Activated naive CD4-positive, alpha-beta T cell treated with anti-CD3 and anti-CD28 coated beads for 36 hours (primary cell): Measurements from ENCODE around the gene OSMR. TPM values are rescaled to one million over a fixed set of nuclear protein-coding genes. Genes with fewer than 3 reads are reported as not detected.

Source experiments
- CTCF ChIA-PET: fragments of 350-600 bp; sonication (Branson Sonifier 250); formaldehyde crosslinking; loops from one replicate; lab custom pipeline; 2021; ENCODE audit warnings: antibody characterized with exemption; lab: Charles Lee
- DNase-seq: peaks from one replicate; pipeline ENCODE4 v3.0.0-alpha.2; 2020
- H3K27ac Mint-ChIP-seq: one replicate; pipeline ENCODE4 v1.8.0; 2021; ENCODE audit warnings: mild to moderate bottlenecking, mixed read lengths
- H3K27me3 Mint-ChIP-seq: one replicate; pipeline ENCODE4 v1.8.0; 2021; ENCODE audit warnings: low read depth, mixed read lengths
- H3K36me3 Mint-ChIP-seq: one replicate; pipeline ENCODE4 v1.8.0; 2021; ENCODE audit warnings: low read depth, mixed read lengths
- H3K4me1 Mint-ChIP-seq: one replicate; pipeline ENCODE4 v1.8.0; 2021; ENCODE audit warnings: low read depth, mixed read lengths
- H3K4me3 Mint-ChIP-seq: one replicate; pipeline ENCODE4 v1.8.0; 2021; ENCODE audit warnings: mild to moderate bottlenecking, moderate library complexity, mixed read lengths
- H3K9me3 Mint-ChIP-seq: one replicate; pipeline ENCODE4 v1.8.0; 2021; ENCODE audit warnings: mixed read lengths
- intact Hi-C: fragments of 100-400 bp; cut with micrococcal nuclease; formaldehyde crosslinking; loops from one replicate; pipeline ENCODE4 v1.15.1; 2023
- total RNA-seq, 2 experiments: library from RNA; stranded (reverse); gene quantifications; one replicate each; pipeline ENCODE4 v1.2.3, GENCODE V29; 2021

OSMR gene
- total RNA-seq, 2 experiments from 2014 or later, result 0.17 to 0.43 TPM

- Mint-ChIP-seq H3K27me3 (peaks cover 30% of the 10 kb centered on the region), H3K4me3 (no peak overlapping the region), H3K4me1 (peaks cover 12% of the 10 kb centered on the region), H3K27ac (no peak overlapping the region), H3K36me3 (no peaks in the 10 kb centered on the region), H3K9me3 (no peaks in the 10 kb centered on the region)
- intact Hi-C loops, result loop anchor here (1.0 to 5.0 kb wide), 5 partner anchors 368 to 602 kb away; no protein-coding TSS in a partner anchor
- CTCF ChIA-PET, result interaction anchor here (0.6 to 10.7 kb wide), 16 partner anchors 9 to 579 kb away, joined by 3 to 122 read pairs (median 4); no protein-coding TSS in a partner anchor
- peak; percentile 78 for DNase-seq
Observed at GRCh38 chr5:38809388-38810359, 36.1 kb upstream of the OSMR start.

- intact Hi-C loops, result loop anchor here (5.0 kb wide), 1 partner anchor 608 kb away; no protein-coding TSS in a partner anchor
- peaks cover 36% of the 10 kb centered on the region for H3K27me3 Mint-ChIP-seq
- no peaks in the 10 kb centered on the region for H3K9me3 Mint-ChIP-seq
- no peaks in the 10 kb centered on the region for H3K36me3 Mint-ChIP-seq
- CTCF ChIA-PET, result interaction anchor here (10.7 kb wide), 1 partner anchor 374 kb away, joined by 122 read pairs; no protein-coding TSS in a partner anchor
- peaks cover under 1% of the 10 kb centered on the region for H3K4me1 Mint-ChIP-seq
- DNase-seq, result no peak
- no peak overlapping the region for H3K27ac Mint-ChIP-seq
- H3K4me3 Mint-ChIP-seq, result no peak overlapping the region
Observed at GRCh38 chr5:38814879-38815278, 30.9 kb upstream of the OSMR start.

GRCh38 chr5:38816083-38817030, 29.5 kb upstream of the OSMR start:
- H3K9me3 Mint-ChIP-seq, result no peaks in the 10 kb centered on the region
- no peak overlapping the region for H3K27ac Mint-ChIP-seq
- peaks cover 32% of the 10 kb centered on the region for H3K27me3 Mint-ChIP-seq
- H3K36me3 Mint-ChIP-seq, result no peaks in the 10 kb centered on the region
- no peak for DNase-seq
- H3K4me3 Mint-ChIP-seq, result no peak overlapping the region
- CTCF ChIA-PET, result interaction anchor here (0.7 to 0.8 kb wide), 2 partner anchors 257 to 264 kb away, joined by 3 to 4 read pairs; no protein-coding TSS in a partner anchor
- H3K4me1 Mint-ChIP-seq, result no peaks in the 10 kb centered on the region
- intact Hi-C loops, result no loop called here

- no peak overlapping the region for H3K4me3 Mint-ChIP-seq
- no peak overlapping the region for H3K27ac Mint-ChIP-seq
- intact Hi-C loops, result no loop called here
- H3K4me1 Mint-ChIP-seq, result no peaks in the 10 kb centered on the region
- no peaks in the 10 kb centered on the region for H3K9me3 Mint-ChIP-seq
- CTCF ChIA-PET, result interaction anchor here (0.7 to 1.0 kb wide), 2 partner anchors 10 to 226 kb away, joined by 3 to 4 read pairs; no protein-coding TSS in a partner anchor
- no peak for DNase-seq
- peaks cover 12% of the 10 kb centered on the region for H3K27me3 Mint-ChIP-seq
- no peaks in the 10 kb centered on the region for H3K36me3 Mint-ChIP-seq
Observed at GRCh38 chr5:38821679-38822078, 24.1 kb upstream of the OSMR start.

- DNase-seq, result no peak
Observed at GRCh38 chr5:38823503-38823902, 22.3 kb upstream of the OSMR start.

GRCh38 chr5:38824821-38825220, 21.0 kb upstream of the OSMR start:
- H3K9me3 Mint-ChIP-seq, result no peaks in the 10 kb centered on the region
- H3K27ac Mint-ChIP-seq, result no peak overlapping the region
- DNase-seq, result no peak
- no peaks in the 10 kb centered on the region for H3K4me1 Mint-ChIP-seq
- H3K36me3 Mint-ChIP-seq, result no peaks in the 10 kb centered on the region
- CTCF ChIA-PET, result no interaction called here
- H3K4me3 Mint-ChIP-seq, result no peak overlapping the region
- intact Hi-C loops, result no loop called here
- peaks cover 4% of the 10 kb centered on the region for H3K27me3 Mint-ChIP-seq

More at GRCh38 chr5:38823503-38823902, 22.3 kb upstream of the OSMR start:
- no peaks in the 10 kb centered on the region for H3K9me3 Mint-ChIP-seq
- no peaks in the 10 kb centered on the region for H3K36me3 Mint-ChIP-seq
- H3K4me3 Mint-ChIP-seq, result no peak overlapping the region
- H3K4me1 Mint-ChIP-seq, result no peaks in the 10 kb centered on the region
- no peak overlapping the region for H3K27ac Mint-ChIP-seq
- intact Hi-C loops, result no loop called here
- CTCF ChIA-PET, result no interaction called here
- H3K27me3 Mint-ChIP-seq, result peaks cover 8% of the 10 kb centered on the region

- CTCF ChIA-PET, result interaction anchor here (0.5 kb wide), 1 partner anchor 745 kb away, joined by 4 read pairs; no protein-coding TSS in a partner anchor
- Mint-ChIP-seq H3K4me3 (no peak overlapping the region), H3K27me3 (peaks cover 4% of the 10 kb centered on the region)
Observed at GRCh38 chr5:38825494-38825893, 20.3 kb upstream of the OSMR start.

GRCh38 chr5:38827525-38827924, 18.3 kb upstream of the OSMR start:
- no peaks in the 10 kb centered on the region for H3K36me3 Mint-ChIP-seq
- intact Hi-C loops, result no loop called here

More at GRCh38 chr5:38825494-38825893, 20.3 kb upstream of the OSMR start:
- no peaks in the 10 kb centered on the region for H3K9me3 Mint-ChIP-seq
- no peak for DNase-seq
- no peaks in the 10 kb centered on the region for H3K4me1 Mint-ChIP-seq
- intact Hi-C loops, result no loop called here
- H3K36me3 Mint-ChIP-seq, result no peaks in the 10 kb centered on the region
- H3K27ac Mint-ChIP-seq, result no peak overlapping the region

GRCh38 chr5:38830521-38831051, 15.2 kb upstream of the OSMR start:
- no peak for DNase-seq
- Mint-ChIP-seq H3K27ac (no peak overlapping the region), H3K27me3 (peaks cover 17% of the 10 kb centered on the region), H3K9me3 (no peaks in the 10 kb centered on the region), H3K36me3 (no peaks in the 10 kb centered on the region), H3K4me3 (no peak overlapping the region), H3K4me1 (no peaks in the 10 kb centered on the region)
- intact Hi-C loops, result loop anchor here (1.0 to 10.0 kb wide), 2 partner anchors 92 to 714 kb away; no protein-coding TSS in a partner anchor
- CTCF ChIA-PET, result interaction anchor here (0.8 to 2.3 kb wide), 2 partner anchors 92 to 389 kb away, joined by 3 to 5 read pairs; no protein-coding TSS in a partner anchor

More at GRCh38 chr5:38827525-38827924, 18.3 kb upstream of the OSMR start:
- DNase-seq, result no peak
- Mint-ChIP-seq H3K27ac (no peak overlapping the region), H3K4me3 (no peak overlapping the region), H3K27me3 (peaks cover 14% of the 10 kb centered on the region), H3K9me3 (no peaks in the 10 kb centered on the region), H3K4me1 (no peaks in the 10 kb centered on the region)
- CTCF ChIA-PET, result interaction anchor here (1.1 kb wide), 1 partner anchor 9 kb away, joined by 3 read pairs; no protein-coding TSS in a partner anchor

- Mint-ChIP-seq H3K4me3 (no peak overlapping the region), H3K27ac (no peak overlapping the region), H3K9me3 (no peaks in the 10 kb centered on the region), H3K4me1 (no peaks in the 10 kb centered on the region), H3K27me3 (peaks cover 18% of the 10 kb centered on the region), H3K36me3 (no peaks in the 10 kb centered on the region)
- DNase-seq, result no peak
- intact Hi-C loops, result loop anchor here (1.0 to 10.0 kb wide), 2 partner anchors 91 to 714 kb away; no protein-coding TSS in a partner anchor
- CTCF ChIA-PET, result interaction anchor here (0.8 kb wide), 1 partner anchor 285 kb away, joined by 3 read pairs; no protein-coding TSS in a partner anchor
Observed at GRCh38 chr5:38831117-38831516, 14.7 kb upstream of the OSMR start.

- CTCF ChIA-PET, result interaction anchor here (0.6 to 1.3 kb wide), 7 partner anchors 10 to 1147 kb away, joined by 3 to 5 read pairs (median 4); no protein-coding TSS in a partner anchor
- intact Hi-C loops, result loop anchor here (1.0 to 10.0 kb wide), 3 partner anchors 90 to 713 kb away; no protein-coding TSS in a partner anchor
- peaks cover 15% of the 10 kb centered on the region for H3K27me3 Mint-ChIP-seq
- no peaks in the 10 kb centered on the region for H3K4me1 Mint-ChIP-seq
- peak; percentile 21 for DNase-seq
- no peaks in the 10 kb centered on the region for H3K9me3 Mint-ChIP-seq
- H3K36me3 Mint-ChIP-seq, result no peaks in the 10 kb centered on the region
- H3K4me3 Mint-ChIP-seq, result no peak overlapping the region
- no peak overlapping the region for H3K27ac Mint-ChIP-seq
Observed at GRCh38 chr5:38831909-38832308, 13.9 kb upstream of the OSMR start.
